HG03469 (cell line): ENCODE data around the gene UACA.
"Not testable (repeated sequence)": the region's sequence is repeated elsewhere in the genome, so short reads cannot be mapped to it uniquely, and the experiment has no call there.

Experiments
- ATAC-seq: cut with Tn5 transposase; IDR thresholded peaks from one replicate; pipeline ENCODE4 v1.9.1; 2021; ENCODE audit warnings: mild to moderate bottlenecking, moderate library complexity, moderate number of reproducible peaks; ENCODE audit not compliant: unreplicated experiment

The UACA gene, protein sequence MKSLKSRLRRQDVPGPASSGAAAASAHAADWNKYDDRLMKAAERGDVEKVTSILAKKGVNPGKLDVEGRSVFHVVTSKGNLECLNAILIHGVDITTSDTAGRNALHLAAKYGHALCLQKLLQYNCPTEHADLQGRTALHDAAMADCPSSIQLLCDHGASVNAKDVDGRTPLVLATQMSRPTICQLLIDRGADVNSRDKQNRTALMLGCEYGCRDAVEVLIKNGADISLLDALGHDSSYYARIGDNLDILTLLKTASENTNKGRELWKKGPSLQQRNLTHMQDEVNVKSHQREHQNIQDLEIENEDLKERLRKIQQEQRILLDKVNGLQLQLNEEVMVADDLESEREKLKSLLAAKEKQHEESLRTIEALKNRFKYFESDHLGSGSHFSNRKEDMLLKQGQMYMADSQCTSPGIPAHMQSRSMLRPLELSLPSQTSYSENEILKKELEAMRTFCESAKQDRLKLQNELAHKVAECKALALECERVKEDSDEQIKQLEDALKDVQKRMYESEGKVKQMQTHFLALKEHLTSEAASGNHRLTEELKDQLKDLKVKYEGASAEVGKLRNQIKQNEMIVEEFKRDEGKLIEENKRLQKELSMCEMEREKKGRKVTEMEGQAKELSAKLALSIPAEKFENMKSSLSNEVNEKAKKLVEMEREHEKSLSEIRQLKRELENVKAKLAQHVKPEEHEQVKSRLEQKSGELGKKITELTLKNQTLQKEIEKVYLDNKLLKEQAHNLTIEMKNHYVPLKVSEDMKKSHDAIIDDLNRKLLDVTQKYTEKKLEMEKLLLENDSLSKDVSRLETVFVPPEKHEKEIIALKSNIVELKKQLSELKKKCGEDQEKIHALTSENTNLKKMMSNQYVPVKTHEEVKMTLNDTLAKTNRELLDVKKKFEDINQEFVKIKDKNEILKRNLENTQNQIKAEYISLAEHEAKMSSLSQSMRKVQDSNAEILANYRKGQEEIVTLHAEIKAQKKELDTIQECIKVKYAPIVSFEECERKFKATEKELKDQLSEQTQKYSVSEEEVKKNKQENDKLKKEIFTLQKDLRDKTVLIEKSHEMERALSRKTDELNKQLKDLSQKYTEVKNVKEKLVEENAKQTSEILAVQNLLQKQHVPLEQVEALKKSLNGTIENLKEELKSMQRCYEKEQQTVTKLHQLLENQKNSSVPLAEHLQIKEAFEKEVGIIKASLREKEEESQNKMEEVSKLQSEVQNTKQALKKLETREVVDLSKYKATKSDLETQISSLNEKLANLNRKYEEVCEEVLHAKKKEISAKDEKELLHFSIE (N-terminal part only)

DNA sequence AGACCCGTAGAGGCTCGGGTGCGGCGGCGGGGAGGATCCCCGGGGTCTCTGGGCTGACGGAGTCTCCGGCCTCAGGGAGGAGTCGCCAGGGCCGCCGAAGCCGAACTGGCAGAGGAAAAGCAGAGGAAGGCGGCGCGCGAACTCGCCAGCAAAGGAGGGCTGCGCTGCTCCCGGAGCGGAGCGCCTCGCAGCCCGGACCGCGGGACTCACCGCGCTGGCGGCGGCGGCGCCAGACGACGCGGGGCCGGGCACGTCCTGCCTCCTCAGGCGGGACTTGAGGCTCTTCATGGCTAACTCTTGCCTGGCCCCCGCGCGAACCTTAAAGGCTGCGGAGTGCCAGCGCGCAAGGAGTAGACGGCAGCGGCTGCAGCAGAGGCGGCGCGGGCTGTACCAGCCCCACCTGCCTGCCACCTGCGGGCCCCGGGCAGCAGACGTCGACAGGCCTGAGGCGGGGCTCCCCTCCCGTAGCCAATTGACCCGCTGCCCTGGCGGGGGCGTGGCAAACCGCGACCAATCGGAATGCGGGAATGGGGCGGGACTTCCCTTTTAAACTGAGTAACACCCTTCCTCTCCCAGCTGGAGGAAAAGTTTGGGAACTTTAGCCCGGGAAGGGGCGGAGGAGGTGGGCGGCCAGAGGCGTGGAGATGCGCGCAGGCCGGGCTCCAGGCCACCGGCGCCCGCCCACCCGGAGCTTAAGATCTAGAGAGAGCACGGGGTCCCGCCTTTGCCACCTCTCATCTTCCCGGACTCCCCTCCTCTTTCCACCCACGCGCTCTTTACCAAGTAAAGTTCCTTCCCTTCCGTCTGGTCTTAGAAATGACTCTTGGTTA lies at the start of gene UACA:
Gene UACA (minus strand): TSS at position 439 of the 830 bp plus-strand sequence. CDS start 151 bp downstream, at position 288.
- ATAC-seq: peak; percentile 59

DNA sequence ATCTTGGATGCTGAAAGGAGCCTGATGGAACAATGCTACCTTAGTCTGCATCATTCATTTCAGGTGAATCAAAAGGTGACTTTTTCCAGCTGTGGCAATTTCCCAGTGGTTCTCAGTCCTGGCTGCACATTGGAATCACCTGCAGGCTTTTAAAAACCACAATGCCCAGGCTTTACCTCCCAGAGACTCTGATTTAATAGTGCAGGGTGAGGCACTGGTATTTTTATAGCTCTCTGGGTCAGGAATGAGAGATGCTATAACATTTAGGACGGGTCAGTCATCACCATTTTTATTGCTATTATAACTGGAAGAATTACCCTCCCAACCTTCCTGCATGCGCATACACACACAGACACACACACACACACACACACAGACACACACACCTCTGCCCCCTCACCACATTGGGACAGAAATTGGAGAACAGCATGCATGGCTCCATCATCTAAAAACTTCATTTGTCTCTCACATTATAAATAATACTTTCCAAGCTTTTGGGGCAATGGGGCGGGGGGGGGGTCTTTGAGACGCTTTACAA lies 49.5 kb upstream of the UACA start:
- ATAC-seq: no peak

DNA sequence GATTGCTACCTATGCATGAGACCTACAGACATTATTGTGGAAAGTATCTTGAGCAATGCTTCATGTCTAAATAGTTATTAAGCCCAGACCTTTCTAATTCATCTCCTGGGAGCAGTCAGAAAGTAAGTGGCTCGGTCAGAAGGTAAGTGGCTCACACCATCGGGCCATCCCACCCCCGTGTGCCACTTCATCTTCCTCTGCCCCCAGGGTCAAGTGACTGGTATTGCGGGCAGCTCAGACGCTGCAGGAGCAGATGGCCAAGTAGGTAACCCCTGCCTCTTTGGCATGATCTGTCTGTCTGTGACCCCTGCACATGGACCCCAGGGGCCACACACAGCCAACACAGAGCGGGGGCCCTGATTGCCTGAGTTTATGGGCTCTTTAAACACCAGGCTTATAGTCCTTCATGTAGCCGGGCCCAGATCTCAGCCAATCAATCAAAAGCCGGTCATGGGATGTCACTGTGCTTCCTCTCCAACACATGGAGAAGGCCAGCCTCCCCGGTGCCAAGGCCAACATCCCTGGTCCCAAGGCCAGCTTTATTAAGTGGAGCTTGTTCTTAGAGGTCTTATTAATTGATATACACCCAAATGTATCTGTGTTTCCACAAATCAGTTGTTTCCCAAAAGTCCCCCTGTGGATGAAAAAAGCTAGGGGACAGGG lies 47.7 kb upstream of the UACA start:
- ATAC-seq: no peak

DNA sequence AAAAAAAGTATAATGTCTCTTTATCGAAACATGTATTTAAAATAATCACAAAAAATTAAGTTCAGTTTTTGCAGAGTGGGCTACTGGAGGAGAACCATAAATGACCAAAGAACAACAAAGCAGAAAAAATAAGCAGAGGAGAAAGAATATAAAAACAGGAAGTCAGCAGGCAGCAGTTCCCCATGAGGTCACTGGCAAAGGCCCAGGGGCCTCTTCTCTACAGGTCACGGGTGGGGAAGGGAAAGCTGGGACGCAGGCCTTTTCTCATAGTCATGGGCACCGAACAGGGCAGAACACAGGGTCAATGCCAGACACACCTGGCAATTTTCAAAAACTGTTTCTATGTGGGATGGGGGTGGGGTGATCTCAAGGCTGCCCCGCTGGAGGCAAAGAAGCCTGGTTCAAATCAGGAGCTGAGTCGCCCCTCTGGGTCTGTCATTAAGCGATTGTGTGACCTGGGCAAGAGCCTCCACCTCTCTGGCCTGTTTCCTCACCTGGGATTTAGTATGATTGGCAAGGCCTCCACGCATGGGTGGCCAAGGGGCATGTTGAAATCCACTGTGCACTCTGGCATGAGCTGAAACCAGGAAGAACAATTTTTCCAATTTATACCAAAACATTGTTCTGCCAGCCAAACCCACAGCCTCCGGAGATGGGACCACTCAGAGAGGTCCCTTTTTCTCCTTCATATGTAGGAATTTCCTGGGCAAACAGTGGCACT lies 43.8 kb upstream of the UACA start:
- ATAC-seq: no peak

DNA sequence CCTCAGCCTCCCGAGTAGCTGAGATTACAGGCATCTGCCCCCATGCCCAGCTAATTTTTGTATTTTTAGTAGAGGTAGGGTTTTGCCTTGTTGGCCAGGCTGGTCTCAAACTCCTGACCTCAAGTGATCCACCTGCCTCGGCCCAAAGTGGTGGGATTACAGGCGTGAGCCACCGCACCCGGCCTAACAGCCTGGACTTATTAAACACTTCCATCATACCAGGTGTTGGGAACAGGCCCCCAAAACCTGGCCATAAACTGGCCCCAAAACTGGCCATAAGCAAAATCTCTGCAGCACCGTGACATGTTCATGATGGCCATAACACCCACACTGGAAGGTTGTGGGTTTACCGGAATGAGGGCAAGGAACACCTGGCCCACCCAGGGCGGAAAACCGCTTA lies 41.0 kb upstream of the UACA start:
- ATAC-seq: not testable (repeated sequence)

DNA sequence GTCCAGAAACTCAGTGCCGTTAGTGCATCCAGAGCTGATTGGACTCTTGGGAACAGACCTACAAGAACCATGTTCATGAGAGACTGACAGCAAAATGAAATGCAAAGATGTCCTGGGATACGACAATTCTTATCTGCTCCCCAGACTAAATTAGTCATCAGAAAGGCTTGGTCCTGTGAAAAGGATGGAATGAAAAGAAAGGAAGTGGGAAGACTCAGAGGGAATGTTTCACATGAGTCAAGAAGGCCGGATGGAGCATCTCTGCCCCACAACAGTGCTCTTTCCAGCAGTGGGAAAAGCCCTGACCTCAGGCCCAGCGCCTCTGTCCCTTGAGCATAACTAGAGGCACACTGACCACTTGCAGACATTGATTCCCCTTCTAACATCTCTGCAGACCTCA lies 39.3 kb upstream of the UACA start:
- ATAC-seq: no peak

DNA sequence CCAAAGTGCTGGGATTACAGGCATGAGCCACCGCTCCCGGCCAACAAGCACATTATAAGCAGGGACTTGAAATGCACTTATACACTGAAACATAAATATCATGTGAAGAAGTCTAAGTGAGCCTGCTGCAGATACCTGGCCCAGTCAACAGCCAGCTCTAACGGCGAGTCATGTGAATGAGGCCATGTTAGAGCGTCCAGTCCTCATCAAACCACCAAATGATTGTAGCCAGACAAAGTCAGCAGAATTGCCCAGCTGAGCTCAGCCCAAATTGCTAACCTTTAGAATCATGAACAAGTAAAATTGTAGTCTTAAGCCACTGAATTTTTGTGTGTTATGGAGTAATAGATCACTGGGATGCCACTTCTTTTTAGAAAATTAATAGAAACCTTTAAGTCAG lies 37.8 kb upstream of the UACA start:
- no peak for ATAC-seq

DNA sequence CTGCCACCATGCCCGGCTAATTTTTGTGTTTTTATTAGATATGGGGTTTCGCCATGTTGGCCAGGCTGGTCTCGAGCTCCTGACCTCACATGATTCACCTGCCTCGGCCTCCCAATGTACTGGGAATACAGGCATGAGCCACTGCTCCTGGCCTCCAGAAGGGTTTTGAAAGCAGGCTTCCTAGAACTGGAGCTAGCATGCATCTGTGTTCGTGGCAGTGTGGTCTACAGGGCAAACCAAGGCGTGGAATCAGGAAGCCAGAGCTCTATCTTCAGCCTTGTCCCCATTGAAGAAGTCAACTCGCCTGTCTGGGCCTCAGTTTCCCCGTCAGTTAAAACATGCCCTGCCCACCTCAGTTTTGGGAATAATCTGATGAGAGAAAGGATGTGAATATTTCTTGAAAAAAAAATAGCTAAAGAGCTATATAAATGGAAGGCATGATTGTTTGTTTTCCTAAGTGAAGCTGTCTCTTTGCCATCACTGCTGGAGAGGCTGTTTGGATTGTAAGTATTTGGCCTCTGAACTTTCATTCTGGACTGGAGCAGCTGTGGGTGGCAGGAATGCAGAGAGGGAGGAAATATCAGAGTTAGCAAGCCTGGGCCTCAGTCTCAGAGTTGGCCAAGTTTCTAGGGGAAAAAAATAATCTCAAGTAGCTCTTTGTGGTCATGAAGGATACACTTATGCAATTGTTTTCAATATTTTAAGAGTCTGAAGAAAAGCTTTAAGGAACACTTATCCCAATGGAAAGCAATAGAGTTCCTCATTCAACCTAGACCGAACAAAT lies 36.5 kb upstream of the UACA start:
- no peak for ATAC-seq

DNA sequence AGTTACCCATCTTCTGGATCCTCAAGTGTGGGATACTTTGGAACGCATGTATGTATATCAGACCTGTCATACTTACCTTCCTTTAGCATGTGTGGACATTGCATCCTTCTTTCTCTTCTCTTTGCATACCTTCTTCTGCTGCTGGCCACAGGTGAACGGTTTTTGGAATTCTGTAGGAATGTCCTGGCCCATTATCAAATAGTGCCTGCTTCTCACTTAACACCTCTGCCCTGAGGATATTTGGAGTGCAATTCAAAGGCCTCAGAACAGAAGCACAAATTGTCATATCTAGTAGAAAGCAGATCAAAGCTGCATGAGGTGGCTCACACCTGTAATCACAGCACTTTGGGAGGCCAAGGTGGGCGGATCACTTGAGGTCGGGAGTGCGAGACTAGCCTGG lies 34.1 kb upstream of the UACA start:
- ATAC-seq: no peak

DNA sequence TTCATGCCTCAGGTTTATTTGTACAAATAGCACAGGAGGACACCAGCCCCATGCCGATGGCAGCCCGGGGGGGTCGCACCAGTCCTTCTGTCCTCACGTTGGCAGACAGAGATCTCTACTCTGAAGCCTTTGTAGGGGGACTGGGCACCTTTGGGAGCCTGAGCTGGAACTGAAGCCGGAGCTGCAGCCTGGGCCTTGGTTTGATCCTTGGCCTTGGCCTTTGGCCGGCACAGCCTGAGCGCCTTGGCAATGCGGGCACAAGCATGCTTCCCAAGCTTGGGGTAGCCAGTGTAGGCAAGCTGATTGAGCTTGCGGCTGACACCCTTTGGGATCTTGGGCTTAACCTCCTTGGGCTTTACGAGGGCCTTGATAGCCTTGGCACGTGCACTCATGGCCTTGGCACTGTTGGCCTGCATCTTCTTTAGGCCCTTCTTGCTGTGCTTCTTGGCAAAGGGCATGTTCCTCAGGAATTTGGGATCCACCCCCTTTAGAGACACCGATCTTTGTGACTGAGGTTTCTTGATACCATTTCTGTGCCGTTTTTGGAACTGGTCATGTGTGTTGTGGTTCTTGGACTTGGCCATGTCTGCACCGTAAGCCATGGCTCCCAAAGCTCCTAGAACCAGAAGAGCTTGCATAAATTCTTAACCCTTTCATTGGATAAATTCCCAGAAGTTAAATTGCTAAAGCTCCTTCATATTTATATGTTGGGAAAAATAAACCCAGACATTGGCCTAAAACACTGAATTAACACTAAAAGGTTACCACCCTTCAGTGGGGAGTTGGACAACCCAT lies 33.4 kb upstream of the UACA start:
- ATAC-seq: no peak

DNA sequence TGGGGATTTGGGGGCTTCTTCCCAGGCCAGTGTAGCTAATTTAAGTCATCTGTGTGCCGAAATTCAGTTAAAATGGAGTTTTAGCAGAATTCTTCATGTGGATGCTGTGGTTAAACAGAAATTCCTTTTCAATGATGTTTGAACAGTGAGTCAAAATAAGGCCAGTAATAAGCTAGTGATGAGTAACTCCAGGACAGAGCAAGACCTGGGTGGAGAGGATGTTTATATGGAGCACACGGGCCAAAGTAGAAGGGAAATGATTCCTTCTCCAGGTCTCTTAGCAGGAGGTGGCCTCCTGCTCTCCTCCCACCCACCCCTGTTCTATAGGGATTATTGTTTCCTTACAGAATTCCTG lies 31.9 kb upstream of the UACA start:
- ATAC-seq: no peak

DNA sequence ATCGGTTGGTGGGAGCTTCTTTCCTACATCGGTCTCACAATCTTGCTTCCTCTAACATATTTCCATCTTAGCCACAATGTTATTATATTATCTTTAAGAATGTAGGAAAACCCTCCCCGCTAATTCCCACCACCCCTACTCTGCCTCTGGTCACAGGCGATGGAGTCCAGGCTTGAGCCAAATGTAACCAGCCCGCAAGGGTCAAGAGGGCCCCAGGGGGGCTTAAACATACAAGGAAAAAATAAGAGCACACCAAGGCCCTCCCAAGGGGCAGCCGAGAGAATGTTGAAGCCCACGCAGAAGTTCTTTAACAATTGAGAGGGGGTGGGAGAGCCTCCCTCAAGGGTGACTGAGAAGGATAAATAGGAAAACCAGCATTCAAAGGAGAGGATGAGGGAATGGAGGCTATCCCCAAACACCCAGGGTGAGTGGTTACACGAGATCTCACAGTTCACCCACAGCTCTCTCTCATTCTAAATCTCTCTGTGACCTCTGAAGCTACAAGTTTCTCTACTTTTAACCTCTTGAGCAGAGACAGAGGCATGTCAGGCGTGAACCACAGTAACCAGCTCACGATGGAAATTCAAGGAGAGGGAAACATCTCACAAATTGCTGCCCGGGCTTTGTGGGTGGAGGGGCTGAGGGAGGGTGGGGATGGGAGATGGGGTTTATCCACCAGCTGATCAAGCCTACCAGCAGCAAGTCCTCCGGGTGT lies 31.4 kb upstream of the UACA start:
- ATAC-seq: no peak

DNA sequence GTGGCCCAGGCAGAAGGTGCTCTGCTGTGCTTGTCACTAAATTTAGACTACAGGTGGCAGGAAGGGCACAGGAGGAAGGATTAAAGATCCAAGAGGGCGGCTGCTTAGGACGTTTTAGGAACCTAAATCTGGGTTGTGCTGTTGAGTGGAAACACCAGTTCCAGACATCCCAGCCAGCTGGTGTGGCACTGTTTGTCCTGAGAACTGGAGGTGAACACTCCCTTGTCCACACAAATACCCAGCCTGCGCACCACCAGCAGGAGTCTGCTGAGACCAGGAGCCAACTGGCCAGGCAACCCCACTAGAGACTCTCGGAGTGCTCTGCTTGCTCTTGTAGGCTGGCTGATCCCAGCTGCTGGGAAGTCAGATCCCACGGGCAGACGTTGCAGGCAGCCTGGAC lies 30.3 kb upstream of the UACA start:
- no peak for ATAC-seq

DNA sequence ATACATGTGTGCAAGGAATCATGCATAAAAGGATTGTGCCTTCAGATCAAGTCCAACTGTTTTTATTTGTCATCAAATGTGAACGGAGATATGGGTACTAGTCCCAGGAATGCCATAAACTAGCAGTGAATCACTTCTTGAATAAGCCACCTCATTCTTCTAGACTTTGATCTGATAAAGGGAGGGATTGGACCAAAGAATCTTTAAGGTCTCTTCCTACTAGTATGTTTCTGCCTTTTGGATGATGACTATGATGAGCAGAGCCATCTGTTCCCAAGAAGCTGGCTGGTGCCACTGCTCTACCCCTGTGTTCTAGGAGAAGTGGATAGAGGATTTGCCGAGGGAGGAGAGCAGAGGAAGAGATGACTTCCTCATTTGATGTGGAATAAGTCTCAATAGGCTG lies 28.8 kb upstream of the UACA start:
- ATAC-seq: no peak

DNA sequence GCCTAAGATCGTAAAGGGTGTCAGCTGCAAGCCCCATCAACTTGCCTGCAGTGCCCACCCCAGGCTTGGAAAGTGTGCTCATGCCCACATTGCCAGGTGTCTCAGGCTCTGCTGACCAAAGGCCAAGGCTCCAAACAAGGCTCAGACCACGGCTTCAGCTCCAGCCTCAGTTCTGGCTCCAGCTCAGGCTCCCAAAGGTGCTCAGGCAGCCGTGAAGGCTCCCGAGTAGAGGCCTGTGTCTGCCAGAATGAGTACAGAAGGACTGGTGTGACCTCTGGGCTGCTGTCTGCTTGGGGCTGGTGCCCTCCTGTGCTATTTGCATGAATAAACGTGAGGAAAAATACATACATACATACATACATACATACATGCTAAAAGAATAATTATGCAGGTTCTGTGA lies 27.9 kb upstream of the UACA start:
- ATAC-seq: no peak

DNA sequence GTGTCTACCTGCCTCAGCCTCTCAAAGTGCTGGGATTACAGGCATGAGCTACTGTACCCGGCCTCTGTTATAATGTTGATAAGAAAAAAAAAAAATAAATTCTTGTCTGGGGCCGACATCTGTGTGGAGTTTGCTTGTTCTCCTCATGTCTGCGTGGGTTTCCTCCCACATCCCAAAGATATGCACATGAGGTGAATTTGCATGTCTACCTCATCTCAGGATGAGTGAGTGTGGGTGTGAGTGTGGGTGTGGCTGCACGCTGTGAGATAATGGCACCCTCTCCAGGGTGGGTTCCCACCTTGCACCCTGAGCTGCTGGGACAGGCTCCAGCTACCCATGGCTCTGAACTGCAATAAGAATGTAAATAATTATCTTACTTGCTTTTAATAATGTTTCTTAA lies 25.9 kb upstream of the UACA start:
- ATAC-seq: no peak
